Hepatocyte (in vitro differentiated cells): Measurements from ENCODE around the gene NPAS3.

Experiments
- EZH2phosphoT487 ChIP-seq: fragments of 200-600 bp; sonication (generic); IDR thresholded peaks from one replicate; pipeline ENCODE4 v1.6.1; 2018; ENCODE audit warnings: antibody characterized with exemption, mild to moderate bottlenecking, low read depth, moderate library complexity; ENCODE audit not compliant: unreplicated experiment, severe bottlenecking
- TF ChIP-seq, protein P1 (sequence below): fragments of 200-600 bp; sonication (generic); IDR thresholded peaks from 2 replicates; pipeline ENCODE4 v1.5.1; 2016; ENCODE audit warnings: antibody characterized with exemption, mild to moderate bottlenecking; ENCODE audit not compliant: poor library complexity

- TF ChIP-seq, protein P1, sequence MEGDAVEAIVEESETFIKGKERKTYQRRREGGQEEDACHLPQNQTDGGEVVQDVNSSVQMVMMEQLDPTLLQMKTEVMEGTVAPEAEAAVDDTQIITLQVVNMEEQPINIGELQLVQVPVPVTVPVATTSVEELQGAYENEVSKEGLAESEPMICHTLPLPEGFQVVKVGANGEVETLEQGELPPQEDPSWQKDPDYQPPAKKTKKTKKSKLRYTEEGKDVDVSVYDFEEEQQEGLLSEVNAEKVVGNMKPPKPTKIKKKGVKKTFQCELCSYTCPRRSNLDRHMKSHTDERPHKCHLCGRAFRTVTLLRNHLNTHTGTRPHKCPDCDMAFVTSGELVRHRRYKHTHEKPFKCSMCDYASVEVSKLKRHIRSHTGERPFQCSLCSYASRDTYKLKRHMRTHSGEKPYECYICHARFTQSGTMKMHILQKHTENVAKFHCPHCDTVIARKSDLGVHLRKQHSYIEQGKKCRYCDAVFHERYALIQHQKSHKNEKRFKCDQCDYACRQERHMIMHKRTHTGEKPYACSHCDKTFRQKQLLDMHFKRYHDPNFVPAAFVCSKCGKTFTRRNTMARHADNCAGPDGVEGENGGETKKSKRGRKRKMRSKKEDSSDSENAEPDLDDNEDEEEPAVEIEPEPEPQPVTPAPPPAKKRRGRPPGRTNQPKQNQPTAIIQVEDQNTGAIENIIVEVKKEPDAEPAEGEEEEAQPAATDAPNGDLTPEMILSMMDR, result no peak
- no peak for TF ChIP-seq EZH2phosphoT487
These were observed 751.0 kb downstream of the NPAS3 start for GRCh38 chr14:33689680-33690079.
